ENCODE results near the gene E2F3.

E2F3 gene

GRCh38 chr6:20436719-20437118 is 35.0 kb downstream of the E2F3 start:
- Histone ChIP-seq H3K36me3 (ENCODE audit: insufficient read depth, low read length) (peaks cover 38% of the 10 kb centered on the region), H3K27me3 (ENCODE audit: insufficient read depth, low read length) (no peaks in the 10 kb centered on the region), H3K4me3 (ENCODE audit: low read length) (no peak overlapping the region), H3K4me1 (ENCODE audit: insufficient read depth, low read length) (peaks cover 18% of the 10 kb centered on the region), H3K9ac (ENCODE audit: low read depth, low read length) (no peak overlapping the region), H3K9me3 (ENCODE audit: insufficient read depth, low read depth, low read length) (no peaks in the 10 kb centered on the region), H3K27ac (ENCODE audit: low read depth, low read length) (no peak overlapping the region)
- WGBS: 94% methylated on average over 2 of the region's 2 CpGs

DNA sequence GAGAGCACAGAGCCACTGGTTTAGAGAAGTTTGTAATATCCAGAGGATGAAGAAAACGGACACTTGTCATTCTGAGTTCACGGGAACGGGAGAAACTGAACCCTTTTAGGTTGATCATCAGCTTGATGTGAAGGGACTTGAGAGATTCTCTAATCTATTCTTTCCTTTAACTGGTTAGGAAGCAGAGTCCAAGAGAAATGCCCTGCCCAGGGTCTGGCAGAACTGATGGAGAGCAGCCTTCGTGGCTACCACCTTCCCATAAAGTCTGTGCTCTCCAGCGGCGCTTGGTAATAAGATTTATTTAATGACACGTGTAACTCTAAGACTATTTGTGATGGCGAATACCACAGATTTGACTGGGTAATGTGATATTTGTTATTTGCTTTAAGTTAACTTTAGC is 36.0 kb downstream of the E2F3 start:
- no peaks in the 10 kb centered on the region for H3K9me3 ChIP-seq (ENCODE audit: insufficient read depth, low read depth, low read length)
- no peaks in the 10 kb centered on the region for H3K27me3 ChIP-seq (ENCODE audit: insufficient read depth, low read length)
- peaks cover 18% of the 10 kb centered on the region for H3K4me1 ChIP-seq (ENCODE audit: insufficient read depth, low read length)
- no peak overlapping the region for H3K4me3 ChIP-seq (ENCODE audit: low read length)
- H3K27ac ChIP-seq (ENCODE audit: low read depth, low read length): no peak overlapping the region
- H3K9ac ChIP-seq (ENCODE audit: low read depth, low read length): no peak overlapping the region
- WGBS: 93% methylated on average over 8 of the region's 8 CpGs
- H3K36me3 ChIP-seq (ENCODE audit: insufficient read depth, low read length): peaks cover 35% of the 10 kb centered on the region

DNA sequence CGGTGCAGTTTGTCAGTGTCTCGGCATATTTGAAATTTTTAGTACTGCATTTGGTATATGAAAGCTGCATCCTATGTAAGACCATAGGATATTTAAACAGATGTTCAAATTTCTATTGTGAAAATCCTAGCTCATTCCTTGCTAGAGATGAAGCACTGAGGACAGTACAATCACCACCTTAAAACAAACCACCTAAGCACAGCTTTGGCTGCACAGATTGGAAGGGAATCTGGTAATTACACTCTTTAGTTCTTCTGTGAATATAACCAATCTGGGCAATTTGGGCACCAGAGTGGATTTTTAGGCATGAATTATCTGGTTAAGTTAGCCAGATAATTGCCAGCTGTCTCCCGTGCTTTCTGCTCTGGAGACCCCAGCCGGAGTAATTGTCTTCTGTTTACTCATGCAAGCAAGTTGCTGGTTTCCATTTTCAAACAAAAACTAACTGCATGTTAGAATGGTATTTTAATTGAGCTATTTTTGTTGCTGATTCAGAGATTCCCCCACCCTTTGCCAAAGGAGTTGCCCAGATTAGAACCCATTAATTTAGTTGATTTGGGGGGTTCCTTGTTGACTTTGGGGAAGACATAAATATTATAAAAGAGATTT is 36.9 kb downstream of the E2F3 start:
- H3K9me3 ChIP-seq (ENCODE audit: insufficient read depth, low read depth, low read length): no peaks in the 10 kb centered on the region
- H3K4me1 ChIP-seq (ENCODE audit: insufficient read depth, low read length): peaks cover 18% of the 10 kb centered on the region
- 89% methylated on average over 4 of the region's 4 CpGs for WGBS
- peaks cover 42% of the 10 kb centered on the region for H3K36me3 ChIP-seq (ENCODE audit: insufficient read depth, low read length)
- H3K27me3 ChIP-seq (ENCODE audit: insufficient read depth, low read length): no peaks in the 10 kb centered on the region
- peak overlapping the region; percentile 18; the same call in 1 of the 2 replicates for H3K4me3 ChIP-seq (ENCODE audit: low read length)
- 0 out of 2 replicates have a peak overlapping the region, but pooled peaks have one; percentile 19 for H3K9ac ChIP-seq (ENCODE audit: low read depth, low read length)
- peak overlapping the region; percentile 60 for H3K27ac ChIP-seq (ENCODE audit: low read depth, low read length)

GRCh38 chr6:20439558-20439957 is 37.9 kb downstream of the E2F3 start:
- 89% methylated on average over 3 of the region's 3 CpGs for WGBS

GRCh38 chr6:20440296-20440695 is 38.6 kb downstream of the E2F3 start:
- 90% methylated on average over 4 of the region's 4 CpGs for WGBS
- Histone ChIP-seq H3K4me3 (ENCODE audit: low read length) (no peak overlapping the region), H3K27me3 (ENCODE audit: insufficient read depth, low read length) (no peaks in the 10 kb centered on the region), H3K9ac (ENCODE audit: low read depth, low read length) (no peak overlapping the region), H3K27ac (ENCODE audit: low read depth, low read length) (no peak overlapping the region), H3K9me3 (ENCODE audit: insufficient read depth, low read depth, low read length) (no peaks in the 10 kb centered on the region), H3K4me1 (ENCODE audit: insufficient read depth, low read length) (peaks cover 18% of the 10 kb centered on the region), H3K36me3 (ENCODE audit: insufficient read depth, low read length) (peaks cover 42% of the 10 kb centered on the region)

More at GRCh38 chr6:20439558-20439957, 37.9 kb downstream of the E2F3 start:
- H3K27me3 ChIP-seq (ENCODE audit: insufficient read depth, low read length): no peaks in the 10 kb centered on the region
- H3K4me1 ChIP-seq (ENCODE audit: insufficient read depth, low read length): peaks cover 18% of the 10 kb centered on the region
- H3K36me3 ChIP-seq (ENCODE audit: insufficient read depth, low read length): peaks cover 39% of the 10 kb centered on the region
- no peaks in the 10 kb centered on the region for H3K9me3 ChIP-seq (ENCODE audit: insufficient read depth, low read depth, low read length)
- no peak overlapping the region for H3K4me3 ChIP-seq (ENCODE audit: low read length)
- H3K27ac ChIP-seq (ENCODE audit: low read depth, low read length): no peak overlapping the region
- H3K9ac ChIP-seq (ENCODE audit: low read depth, low read length): no peak overlapping the region

DNA sequence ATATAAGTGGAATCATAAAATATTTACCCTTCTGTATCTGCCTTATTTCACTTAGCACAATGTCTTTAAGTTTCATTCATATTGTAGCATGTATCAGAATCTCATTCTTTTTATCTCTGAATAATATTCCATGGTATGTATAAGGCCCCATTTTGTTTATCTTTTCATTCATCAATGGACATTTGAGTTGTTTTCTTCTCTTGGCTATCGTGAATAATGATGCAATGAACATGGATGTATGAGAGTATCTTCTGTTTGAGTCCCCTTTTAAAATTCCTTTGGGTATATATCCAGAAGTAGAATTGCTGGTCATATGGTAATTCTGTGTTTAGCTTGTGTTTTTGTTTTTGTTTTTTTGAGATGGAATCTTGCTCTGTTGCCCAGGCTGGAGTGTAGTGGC is 39.6 kb downstream of the E2F3 start:
- 93% methylated on average over 1 of the region's 1 CpG for WGBS
- no peaks in the 10 kb centered on the region for H3K27me3 ChIP-seq (ENCODE audit: insufficient read depth, low read length)
- no peak overlapping the region for H3K27ac ChIP-seq (ENCODE audit: low read depth, low read length)
- no peak overlapping the region for H3K4me3 ChIP-seq (ENCODE audit: low read length)
- peaks cover 46% of the 10 kb centered on the region for H3K36me3 ChIP-seq (ENCODE audit: insufficient read depth, low read length)
- no peaks in the 10 kb centered on the region for H3K9me3 ChIP-seq (ENCODE audit: insufficient read depth, low read depth, low read length)
- no peak overlapping the region for H3K9ac ChIP-seq (ENCODE audit: low read depth, low read length)
- peaks cover 18% of the 10 kb centered on the region for H3K4me1 ChIP-seq (ENCODE audit: insufficient read depth, low read length)

- Histone ChIP-seq H3K27me3 (ENCODE audit: insufficient read depth, low read length) (no peaks in the 10 kb centered on the region), H3K36me3 (ENCODE audit: insufficient read depth, low read length) (peaks cover 46% of the 10 kb centered on the region), H3K9me3 (ENCODE audit: insufficient read depth, low read depth, low read length) (no peaks in the 10 kb centered on the region), H3K4me3 (ENCODE audit: low read length) (no peak overlapping the region), H3K9ac (ENCODE audit: low read depth, low read length) (no peak overlapping the region), H3K4me1 (ENCODE audit: insufficient read depth, low read length) (peaks cover 23% of the 10 kb centered on the region), H3K27ac (ENCODE audit: low read depth, low read length) (no peak overlapping the region)
- 93% methylated on average over 6 of the region's 7 CpGs for WGBS
Observed at GRCh38 chr6:20441921-20442320, 40.2 kb downstream of the E2F3 start.

DNA sequence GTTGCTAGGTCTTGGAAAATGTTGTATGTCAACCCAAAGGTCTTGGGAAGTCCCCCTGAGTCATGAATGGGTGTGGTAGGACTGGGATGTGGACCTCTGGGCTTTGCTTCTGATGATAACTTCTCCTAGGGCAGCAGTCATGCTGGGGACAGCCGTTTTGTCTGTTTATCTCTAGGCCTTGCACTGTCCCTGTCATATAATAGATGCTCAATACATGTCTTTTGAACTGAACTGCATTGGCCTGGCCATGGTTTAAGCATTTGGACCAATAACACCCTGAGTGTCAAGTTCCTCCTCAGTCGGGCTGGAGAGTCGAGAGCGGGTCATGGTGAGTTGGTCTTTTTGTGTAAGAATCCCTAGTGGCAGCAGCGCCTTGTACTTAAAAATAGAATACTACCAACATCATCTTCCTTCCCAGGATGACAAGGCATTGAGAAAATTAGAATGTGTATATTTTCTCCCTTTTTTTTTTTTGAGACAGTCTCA is 43.1 kb downstream of the E2F3 start:
- Histone ChIP-seq H3K4me1 (ENCODE audit: insufficient read depth, low read length) (peaks cover 23% of the 10 kb centered on the region), H3K9ac (ENCODE audit: low read depth, low read length) (no peak overlapping the region), H3K27ac (ENCODE audit: low read depth, low read length) (no peak overlapping the region), H3K9me3 (ENCODE audit: insufficient read depth, low read depth, low read length) (no peaks in the 10 kb centered on the region), H3K27me3 (ENCODE audit: insufficient read depth, low read length) (no peaks in the 10 kb centered on the region), H3K4me3 (ENCODE audit: low read length) (no peak overlapping the region), H3K36me3 (ENCODE audit: insufficient read depth, low read length) (peaks cover 38% of the 10 kb centered on the region)
- WGBS: 92% methylated on average over 4 of the region's 5 CpGs

GRCh38 chr6:20447157-20447556 is 45.5 kb downstream of the E2F3 start:
- Histone ChIP-seq H3K4me1 (ENCODE audit: insufficient read depth, low read length) (peaks cover 23% of the 10 kb centered on the region), H3K9me3 (ENCODE audit: insufficient read depth, low read depth, low read length) (no peaks in the 10 kb centered on the region), H3K27ac (ENCODE audit: low read depth, low read length) (no peak overlapping the region), H3K27me3 (ENCODE audit: insufficient read depth, low read length) (no peaks in the 10 kb centered on the region), H3K36me3 (ENCODE audit: insufficient read depth, low read length) (peaks cover 21% of the 10 kb centered on the region), H3K4me3 (ENCODE audit: low read length) (no peak overlapping the region), H3K9ac (ENCODE audit: low read depth, low read length) (no peak overlapping the region)
- 71% methylated on average over 3 of the region's 3 CpGs for WGBS

GRCh38 chr6:20447581-20448132 is 46.0 kb downstream of the E2F3 start:
- H3K9me3 ChIP-seq (ENCODE audit: insufficient read depth, low read depth, low read length): no peaks in the 10 kb centered on the region
- H3K27ac ChIP-seq (ENCODE audit: low read depth, low read length): no peak overlapping the region
- H3K9ac ChIP-seq (ENCODE audit: low read depth, low read length): no peak overlapping the region
- H3K36me3 ChIP-seq (ENCODE audit: insufficient read depth, low read length): peaks cover 21% of the 10 kb centered on the region
- peaks cover 23% of the 10 kb centered on the region for H3K4me1 ChIP-seq (ENCODE audit: insufficient read depth, low read length)
- no peaks in the 10 kb centered on the region for H3K27me3 ChIP-seq (ENCODE audit: insufficient read depth, low read length)
- 58% methylated on average over 4 of the region's 4 CpGs for WGBS
- no peak overlapping the region for H3K4me3 ChIP-seq (ENCODE audit: low read length)

DNA sequence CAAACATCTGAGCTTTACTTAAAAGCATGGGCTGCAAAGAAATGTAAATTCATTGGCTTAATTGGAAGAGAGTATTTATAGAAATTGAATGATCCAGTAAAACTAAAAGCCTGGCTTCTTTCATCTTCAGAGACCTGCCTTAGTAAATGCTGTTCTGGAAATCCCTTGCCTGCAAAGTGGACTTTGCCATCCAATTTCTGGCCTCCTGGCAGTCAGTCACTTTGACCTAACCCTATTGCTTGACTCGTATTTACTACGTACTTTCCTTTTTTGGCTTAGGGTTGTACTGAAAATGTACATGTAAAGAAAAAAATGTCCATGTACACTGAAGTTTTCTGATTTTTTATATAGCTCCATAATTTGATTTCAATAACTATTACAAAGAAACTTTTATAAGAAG is 47.1 kb downstream of the E2F3 start:
- Histone ChIP-seq H3K4me1 (ENCODE audit: insufficient read depth, low read length) (peaks cover 26% of the 10 kb centered on the region), H3K4me3 (ENCODE audit: low read length) (no peak overlapping the region), H3K27me3 (ENCODE audit: insufficient read depth, low read length) (no peaks in the 10 kb centered on the region), H3K36me3 (ENCODE audit: insufficient read depth, low read length) (peaks cover 12% of the 10 kb centered on the region; the same call in 1 of the 2 replicates), H3K27ac (ENCODE audit: low read depth, low read length) (no peak overlapping the region), H3K9ac (ENCODE audit: low read depth, low read length) (no peak overlapping the region), H3K9me3 (ENCODE audit: insufficient read depth, low read depth, low read length) (no peaks in the 10 kb centered on the region)
- WGBS: 100% methylated on average over 2 of the region's 2 CpGs

All from HUES64 (cell line).